ENCODE results near the gene MYO3B.

Gene MYO3B

DNA sequence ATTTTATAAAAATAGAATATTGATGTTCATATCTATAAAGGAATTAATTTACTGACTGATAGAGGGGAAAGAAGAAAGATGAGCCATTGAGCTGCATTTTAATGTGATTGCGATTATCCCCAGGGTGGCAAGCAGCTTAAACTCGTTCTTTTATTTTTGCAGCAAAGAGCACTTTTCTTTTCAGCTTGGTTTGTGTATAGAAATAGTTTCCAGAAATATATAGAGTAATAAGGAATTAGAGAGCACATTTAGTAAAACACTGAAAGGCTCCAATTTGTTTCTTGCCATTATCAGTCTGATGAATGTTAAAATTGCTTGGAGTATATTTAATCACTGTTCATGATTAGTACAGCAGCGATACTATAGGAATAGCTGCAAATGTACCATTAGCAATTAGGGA, 119.5 kb downstream of the MYO3B start:
- DNase-seq (ENCODE audit: low read depth in 2 of 2, low spot score in 1 of 2) = no peak

DNA sequence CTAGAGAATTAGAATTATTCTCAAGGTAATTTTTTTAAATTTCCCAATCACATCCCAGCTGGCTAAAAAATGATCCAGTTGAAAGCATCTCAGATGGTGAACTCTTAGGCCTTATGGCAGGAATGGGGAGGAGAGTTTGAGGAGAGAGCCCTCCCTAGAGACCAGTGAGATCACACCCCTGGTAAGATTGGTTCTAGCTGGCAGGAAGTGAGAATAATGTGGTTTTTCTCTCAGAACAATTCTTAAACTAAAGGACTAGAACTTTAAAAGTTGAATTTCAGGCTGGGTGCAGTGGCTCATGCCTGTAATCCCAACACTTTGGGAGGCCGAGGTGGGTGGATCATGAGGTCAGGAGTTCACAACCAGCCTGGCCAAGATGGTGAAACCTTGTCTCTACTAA, 120.2 kb downstream of the MYO3B start:
- DNase-seq (ENCODE audit: low read depth in 2 of 2, low spot score in 1 of 2) = no peak

DNA sequence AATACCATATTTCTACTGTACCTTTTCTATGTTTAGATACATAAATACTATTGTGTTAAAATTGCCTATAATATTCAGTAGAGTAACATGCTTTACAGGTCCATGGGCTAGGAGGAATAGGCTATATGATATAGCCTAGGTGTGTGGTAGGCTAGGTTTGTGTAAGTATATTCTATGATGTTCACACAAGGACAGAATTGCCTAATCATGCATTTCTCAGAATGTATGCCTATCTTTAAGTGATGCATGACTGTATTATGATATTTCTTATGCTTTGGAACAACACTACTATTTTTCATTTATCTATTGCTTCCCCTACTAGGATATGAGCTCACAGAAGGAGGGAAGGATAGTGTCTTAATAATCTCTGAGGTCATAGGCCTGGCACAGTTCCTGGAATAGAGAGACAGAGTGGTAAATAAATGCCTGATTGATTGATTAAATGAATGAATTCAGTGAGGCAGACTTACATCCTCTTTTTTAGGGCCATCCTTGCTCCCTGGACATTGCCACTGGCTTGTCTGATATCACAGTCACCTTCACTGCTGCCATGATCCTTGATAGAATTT, 121.0 kb downstream of the MYO3B start:
- DNase-seq (ENCODE audit: low read depth in 2 of 2, low spot score in 1 of 2) = no peak

DNA sequence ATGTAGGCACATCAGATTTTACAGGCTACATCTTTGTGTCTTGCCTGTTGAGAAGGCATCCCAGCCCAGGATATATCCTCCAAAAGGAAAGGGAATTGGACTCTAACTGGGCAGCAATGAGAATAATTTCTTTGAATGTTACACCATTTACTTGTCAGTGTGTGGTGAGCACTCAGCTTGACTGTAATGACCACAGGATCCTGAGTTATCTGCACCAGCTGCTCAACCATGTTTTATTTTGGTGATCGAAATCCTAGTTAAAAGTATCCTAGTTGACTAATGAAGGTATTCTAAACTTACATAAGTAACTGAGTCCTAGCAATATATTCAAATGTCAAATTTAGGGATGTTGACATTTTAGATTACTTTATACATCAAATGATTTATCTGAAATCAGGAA, 123.0 kb downstream of the MYO3B start:
- DNase-seq (ENCODE audit: low read depth in 2 of 2, low spot score in 1 of 2) = no peak

DNA sequence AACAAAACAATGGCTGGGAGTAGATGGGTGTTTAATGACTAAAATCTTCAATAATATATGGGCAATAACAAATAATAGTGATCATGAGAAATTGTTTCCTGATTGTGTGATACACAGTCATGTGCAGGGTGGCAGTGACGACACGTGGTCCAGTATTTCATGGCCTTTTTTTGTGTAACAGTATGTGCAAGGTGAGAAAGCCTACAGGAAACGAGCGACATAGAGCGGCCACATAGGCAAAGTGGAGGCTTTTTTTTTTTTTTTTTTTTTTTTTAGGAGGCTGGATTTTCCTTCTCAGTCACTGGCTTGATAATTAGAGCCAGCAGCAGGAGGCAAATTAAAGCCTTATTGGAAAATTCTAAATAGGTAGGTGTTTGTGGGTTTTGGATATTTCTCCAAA, 123.7 kb downstream of the MYO3B start:
- DNase-seq (ENCODE audit: low read depth in 2 of 2, low spot score in 1 of 2) = no peak

DNA sequence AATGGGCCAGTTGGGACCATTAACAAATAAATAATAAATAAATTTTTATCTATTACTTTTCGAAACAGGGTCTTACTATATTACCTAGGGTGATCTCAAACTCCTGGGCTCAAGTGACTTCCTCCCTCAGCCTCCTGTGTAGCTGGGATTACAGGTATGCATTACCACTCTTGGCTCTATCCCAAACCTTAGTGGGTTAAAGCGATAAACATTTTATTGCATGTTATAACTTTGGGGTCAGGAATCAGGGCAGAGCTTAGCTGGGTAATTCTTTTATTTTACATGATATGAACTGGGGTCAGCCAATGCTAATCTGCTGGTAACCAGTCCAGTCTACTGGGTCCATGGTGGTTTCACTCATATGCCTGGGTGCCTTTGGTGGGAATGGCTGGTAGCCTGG, 127.8 kb downstream of the MYO3B start:
- DNase-seq (ENCODE audit: low read depth in 2 of 2, low spot score in 1 of 2) = no peak

DNA sequence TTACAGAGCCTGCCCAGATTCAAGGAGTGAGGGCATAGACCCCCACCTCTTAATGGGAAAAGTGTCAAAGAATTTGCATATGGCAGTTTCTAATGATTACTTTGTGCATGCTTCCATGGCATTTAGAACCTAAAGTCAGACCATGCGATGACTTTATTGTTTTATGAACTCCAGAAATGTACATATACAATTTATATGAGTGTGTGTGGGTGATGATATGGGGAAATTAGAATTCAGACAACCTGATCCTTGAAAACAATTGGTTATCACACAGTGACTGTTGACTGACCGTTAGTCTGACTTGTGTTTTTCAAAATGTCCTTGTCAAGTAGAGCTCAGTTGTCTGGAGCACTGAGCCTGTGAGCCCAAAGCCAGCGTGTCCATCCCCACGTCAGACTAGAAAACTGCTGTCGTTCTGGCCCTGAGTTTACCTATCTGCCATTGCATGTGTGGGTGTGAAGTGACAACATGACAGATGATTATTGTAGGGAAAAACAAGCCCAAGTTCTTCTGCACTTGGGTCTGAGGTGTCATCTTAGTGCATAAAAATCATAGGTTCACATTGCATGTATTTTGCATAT, 128.4 kb downstream of the MYO3B start:
- no peak for DNase-seq (ENCODE audit: low read depth in 2 of 2, low spot score in 1 of 2)

DNA sequence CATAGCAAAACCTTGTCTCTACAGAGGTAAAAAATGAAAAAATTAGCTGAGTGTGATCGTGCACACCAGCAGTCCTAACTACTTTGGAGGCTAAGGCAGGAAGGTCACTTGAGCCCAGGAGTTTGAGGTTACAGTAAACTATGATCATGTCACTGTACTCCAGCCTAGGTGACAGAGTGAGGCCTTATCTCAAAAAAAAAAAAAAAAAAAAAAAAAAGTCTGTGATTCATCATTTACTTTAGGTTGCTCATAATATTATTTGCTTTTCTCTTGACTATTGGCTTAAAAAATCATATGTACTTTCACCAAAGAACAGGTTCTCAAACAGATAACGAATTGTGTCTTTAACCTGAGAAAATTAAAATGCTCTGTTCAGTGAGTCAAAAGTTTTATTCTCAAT, 129.1 kb downstream of the MYO3B start:
- no peak for DNase-seq (ENCODE audit: low read depth in 2 of 2, low spot score in 1 of 2)

DNA sequence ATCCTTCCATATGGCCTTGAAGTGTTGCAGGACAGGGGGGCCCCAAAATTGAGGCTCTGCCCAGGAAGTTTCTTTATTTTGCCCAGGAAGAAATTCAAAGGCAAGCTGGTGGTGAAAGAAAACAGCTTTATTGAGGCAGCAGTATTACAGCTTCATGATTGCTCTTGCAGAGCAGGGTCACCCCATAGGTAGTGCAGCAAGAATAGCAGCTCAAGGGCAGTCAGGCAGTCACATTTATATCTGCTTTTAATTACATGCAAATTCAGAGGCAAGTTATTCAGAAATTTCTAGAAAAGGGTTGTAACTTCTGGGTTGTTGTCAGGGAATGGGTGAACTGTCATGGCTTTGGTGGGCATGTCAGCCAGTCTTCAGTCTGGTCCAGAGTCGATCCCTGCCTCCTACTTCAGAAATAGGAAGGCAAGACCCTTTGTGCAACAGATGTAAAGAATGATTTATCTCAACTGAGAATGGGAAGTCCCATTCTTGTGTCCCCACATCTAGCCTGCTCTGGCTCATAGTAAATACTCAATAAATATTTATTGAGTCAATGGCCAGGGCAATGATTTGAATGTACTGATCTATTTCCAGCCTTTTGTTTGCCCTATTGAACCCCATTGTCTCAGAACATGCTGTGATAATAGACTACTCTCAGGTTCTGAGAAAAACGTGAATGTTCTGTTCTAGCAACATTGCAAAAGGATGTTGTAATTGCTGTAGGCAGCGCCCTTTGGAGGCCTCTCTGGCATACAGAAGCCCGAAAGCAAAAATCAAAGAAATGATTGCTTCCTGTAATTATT, 129.8 kb downstream of the MYO3B start:
- no peak for DNase-seq (ENCODE audit: low read depth in 2 of 2, low spot score in 1 of 2)

DNA sequence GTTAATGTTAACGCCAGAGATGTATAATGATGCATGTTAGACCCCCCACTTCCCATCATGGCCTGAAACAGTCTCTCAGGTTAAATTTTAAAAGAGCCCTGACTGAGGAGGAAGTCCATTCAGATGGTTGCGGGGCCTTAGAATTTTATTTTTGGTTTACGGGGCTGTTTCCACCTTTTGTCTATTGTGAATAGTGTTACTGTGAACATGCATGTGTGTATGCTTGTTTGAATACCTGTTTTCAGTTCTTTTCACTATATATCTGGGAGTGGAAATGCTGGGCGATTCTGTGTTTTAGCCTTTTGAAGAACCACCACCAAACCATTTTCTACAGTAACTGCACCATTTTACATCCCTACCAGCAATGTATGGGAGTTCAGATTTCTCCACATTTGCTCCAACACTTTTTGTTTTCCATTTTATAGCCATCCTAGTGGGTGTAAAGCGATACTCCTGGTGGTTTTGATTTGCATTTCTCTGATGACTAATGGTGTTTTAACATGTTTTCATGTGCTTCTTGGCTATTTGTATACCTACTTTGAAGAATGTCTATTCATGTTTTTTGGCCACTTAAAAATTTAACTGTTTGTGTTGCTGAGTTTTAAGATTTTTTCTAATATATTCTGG, 133.0 kb downstream of the MYO3B start:
- DNase-seq (ENCODE audit: low read depth in 2 of 2, low spot score in 1 of 2) = no peak

DNA sequence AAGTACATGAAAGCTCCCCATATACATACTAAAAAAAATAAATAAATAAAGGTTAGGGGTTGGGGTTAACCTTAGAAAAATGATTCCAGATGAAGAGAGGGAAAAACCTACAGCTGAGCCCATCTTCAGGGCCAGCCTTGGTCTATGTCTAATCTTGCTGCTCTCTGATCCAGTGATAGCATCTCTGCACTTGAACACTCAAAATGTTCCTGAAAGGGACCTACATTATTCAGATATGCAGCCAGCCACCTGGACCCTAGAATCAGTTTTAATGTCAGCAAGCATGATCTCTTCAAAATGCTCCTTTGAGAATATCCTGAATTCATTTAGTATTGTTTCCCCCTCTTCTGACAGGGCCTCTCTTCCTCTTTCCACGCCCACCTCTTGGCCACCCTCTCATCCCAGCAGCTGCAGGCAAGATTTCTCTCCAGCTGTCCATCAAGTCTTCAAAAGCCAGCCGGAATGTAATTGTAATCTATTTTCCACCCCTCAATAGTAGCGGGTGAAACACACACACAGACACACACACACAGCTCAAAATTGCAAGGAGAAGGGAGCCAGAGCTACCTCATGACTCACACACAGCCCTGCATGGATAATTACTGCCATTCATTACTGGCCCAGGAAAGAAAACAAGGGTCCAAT, 135.5 kb downstream of the MYO3B start:
- DNase-seq (ENCODE audit: low read depth in 2 of 2, low spot score in 1 of 2) = no peak

DNA sequence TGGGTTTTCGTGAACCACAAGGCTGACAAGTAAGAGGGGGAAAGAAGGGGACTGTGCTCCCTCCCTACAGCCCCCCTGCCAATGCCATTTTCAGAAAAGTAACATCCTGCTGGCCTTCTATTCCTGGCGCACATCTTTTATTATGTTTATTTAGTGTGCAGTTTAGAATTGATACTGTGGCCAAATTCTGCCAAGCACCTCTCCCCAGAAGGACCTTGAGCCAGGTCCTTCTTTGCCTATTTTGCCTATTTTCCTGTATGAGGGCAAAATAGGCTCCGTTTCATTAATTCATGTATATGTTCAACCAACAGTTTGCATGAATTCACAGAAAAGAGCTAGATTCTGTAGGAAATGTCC, 136.0 kb downstream of the MYO3B start:
- no peak for DNase-seq (ENCODE audit: low read depth in 2 of 2, low spot score in 1 of 2)

DNA sequence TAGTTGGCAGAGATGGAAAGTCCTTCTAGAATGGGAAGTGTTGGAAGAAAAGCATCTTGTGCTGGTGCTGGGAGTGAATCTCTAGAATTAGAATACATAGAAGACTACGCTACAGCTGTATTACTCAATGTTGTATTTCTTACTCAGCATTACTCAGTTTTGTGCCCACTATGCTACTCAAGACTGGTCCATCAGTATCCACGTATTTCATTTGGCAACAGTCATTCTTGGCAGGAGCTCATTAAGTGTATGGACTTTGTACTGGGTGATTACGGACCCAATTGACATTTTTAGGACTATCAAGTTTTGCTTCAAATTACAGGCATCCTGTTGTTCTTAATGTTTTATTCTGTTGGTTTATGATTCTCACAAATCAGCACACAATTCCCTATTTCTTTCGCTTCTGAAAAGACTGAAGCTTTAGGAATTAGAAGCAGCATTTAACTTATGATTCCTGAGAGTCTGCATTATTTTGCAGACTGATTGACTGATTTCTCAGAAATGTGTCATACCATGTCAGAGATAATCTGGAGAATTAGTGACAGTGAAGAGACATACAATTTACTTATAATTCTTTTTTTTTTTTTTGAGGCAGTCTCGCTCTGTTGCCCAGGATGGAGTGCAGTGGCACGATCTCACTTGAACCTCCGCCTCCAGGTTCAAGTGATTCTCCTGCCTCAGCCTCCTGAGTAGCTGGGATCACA, 136.9 kb downstream of the MYO3B start:
- DNase-seq (ENCODE audit: low read depth in 2 of 2, low spot score in 1 of 2) = no peak

DNA sequence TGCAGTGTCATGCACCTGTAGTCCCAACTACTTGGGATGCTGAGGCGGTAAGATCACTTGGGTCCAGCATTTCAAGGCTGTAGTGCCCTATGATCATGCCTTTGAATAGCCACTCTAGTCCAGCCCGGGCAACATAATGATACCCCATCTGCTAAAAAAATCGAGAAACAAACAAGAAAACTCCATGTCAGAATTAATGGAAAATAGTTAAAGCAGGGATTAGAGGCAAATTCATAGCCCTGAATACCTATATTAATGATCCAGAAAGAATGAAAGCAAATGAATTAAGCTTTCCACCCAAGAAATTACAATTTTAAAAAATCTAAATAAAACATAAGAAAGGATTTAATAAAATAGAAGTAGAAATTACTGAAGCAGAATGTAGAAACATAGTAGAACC, 143.0 kb downstream of the MYO3B start:
- DNase-seq (ENCODE audit: low read depth in 2 of 2, low spot score in 1 of 2) = no peak

DNA sequence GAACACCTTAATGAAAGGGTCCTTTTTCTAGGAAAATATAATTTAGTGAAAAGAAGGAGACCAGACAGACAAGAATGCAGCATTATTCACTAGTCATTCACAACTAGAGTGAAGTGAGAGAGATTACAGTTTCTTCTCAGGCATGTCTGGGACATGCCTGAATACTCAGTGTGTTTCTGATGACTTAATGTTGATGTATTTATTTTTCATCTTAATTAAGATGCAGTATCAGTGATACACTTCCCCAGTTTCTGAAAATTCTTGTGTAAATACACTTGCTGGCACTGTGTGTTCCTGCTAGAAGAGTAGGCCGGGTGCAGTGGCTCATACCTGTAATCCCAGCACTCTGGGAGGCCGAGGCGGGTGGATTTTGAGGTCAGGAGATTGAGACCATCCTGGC, 143.6 kb downstream of the MYO3B start:
- no peak for DNase-seq (ENCODE audit: low read depth in 2 of 2, low spot score in 1 of 2)

DNA sequence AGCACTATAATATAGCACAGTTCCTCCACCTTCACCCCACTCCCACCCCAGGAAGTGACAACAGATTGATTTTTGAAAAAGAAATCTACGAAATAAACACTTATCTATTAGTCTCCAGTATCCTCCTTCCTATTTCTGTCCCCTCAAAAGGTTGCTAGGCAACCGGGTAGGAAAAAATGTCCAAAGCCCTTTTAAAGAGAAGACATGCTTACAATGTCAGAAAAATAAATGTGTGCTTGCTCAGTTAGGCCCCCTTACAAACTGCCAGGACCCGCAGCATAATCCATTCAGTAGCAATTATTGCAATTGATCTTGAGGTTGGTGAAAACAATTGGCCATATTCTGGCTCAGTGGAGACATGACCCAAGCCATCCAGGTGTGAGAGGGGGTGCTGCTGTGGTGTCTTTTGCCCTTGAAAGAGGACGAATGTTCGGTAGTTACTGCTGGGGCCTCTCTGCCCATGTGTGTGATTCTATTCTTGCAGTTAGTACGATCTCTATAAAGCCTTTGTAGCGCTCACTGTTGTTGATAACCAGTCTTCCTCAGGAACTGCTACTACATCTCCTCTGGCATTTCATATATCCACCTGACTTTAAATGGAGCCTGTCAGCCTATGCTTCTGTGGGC, 144.3 kb downstream of the MYO3B start:
- no peak for DNase-seq (ENCODE audit: low read depth in 2 of 2, low spot score in 1 of 2)

DNA sequence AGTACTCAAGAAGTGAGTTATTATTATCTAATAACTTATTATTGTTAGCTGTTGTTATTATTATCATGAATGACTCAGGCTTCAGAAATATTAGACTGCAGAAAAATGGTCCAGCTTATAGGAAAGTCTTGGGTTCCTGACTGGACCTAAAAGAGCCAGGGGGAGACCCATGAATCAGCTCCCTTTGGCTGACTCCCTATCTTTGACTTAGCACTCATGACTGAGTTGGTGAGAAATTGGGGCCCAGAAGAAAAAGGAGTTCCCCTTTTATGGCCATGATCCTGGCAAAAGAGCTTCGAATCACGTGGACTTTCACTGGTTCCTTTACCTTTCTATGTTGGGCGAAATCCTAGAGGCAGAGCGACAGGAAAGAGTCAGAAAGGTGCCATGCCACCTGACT, 145.8 kb downstream of the MYO3B start:
- no peak for DNase-seq (ENCODE audit: low read depth in 2 of 2, low spot score in 1 of 2)

DNA sequence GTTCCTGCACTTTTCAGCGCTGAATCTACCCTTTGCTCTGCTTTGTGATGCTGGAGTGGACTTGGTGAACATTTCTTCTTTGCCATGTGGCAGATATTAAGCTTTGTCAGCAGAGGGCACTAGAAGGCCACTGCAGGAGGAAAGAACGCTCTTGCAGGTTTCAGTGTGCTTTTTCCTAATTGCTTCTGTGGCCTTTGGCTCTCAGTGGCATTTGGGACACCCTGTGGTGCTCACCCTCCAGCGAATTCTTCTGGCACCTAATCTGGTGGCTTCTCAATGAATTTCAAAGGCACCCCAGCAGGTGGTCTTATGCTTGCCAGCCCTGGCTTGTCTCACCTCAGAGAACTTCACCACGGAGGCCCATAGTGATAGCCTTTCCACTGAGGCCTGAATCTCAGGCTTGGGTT, 146.7 kb downstream of the MYO3B start:
- DNase-seq (ENCODE audit: low read depth in 2 of 2, low spot score in 1 of 2) = no peak

DNA sequence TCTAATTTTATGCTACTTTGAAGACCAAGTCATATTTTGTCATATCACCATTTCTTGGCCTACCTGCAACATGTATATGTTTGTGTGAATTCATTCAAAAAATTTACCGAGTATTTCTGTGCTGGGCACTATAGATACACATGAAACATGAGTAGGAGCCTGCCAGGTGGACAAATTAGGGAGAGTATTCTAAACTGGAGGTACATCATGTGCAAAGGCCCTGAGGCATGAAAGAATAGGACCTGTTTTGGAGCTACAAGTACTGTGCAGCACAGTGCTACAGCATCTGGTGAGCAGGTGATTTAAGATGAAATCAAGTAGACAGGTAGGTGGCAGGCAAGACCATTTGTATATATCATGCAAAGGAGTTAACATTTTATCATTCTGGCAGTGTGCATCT, 152.9 kb downstream of the MYO3B start:
- DNase-seq (ENCODE audit: low read depth in 2 of 2, low spot score in 1 of 2) = no peak

DNA sequence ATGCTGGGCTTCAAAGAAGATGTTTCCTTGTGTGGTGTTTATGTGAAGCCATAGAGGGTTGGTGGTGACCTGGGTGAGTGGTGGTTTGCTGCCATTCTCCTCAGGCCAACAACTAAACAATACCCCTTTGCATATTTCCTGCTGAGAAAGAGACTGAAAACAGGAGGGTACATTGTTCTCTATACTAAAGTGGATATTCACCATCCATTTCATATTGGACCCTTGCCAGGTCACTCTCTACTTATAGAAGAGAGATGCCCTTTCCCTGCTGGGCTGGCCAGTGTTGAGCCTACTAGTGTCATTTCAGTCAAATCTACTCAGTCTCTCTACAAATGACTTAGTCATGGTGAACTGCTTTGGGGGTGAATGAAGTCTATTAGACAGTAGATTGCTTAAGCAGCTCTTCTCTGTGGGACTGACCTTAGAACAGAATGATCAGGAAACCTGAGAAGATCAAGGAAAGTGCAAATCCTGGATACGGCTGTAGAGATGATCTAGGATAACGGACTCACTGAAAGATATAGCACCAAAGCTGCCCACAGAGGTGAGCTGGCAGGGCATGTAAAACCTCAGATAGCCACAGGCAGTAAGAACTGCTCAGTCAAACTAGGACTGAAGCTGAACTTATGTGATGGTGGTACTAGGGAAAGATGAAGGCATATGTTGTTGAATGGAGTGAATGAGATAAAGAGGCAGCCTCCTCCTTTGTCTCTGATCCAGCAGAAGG, 154.9 kb downstream of the MYO3B start:
- no peak for DNase-seq (ENCODE audit: low read depth in 2 of 2, low spot score in 1 of 2)

Data from stimulated activated CD8-positive, alpha-beta memory T cell treated with anti-CD3 and anti-CD28 coated beads, Interleukin-4, amount 100 ng/mL, for 4 hours (primary cell).